Measurements from ENCODE around the gene SLC35A3. TPM values are rescaled to one million over a fixed set of nuclear protein-coding genes. Genes with fewer than 3 reads are reported as not detected.
"Not testable (repeated sequence)": the region's sequence is repeated elsewhere in the genome, so short reads cannot be mapped to it uniquely, and the experiment has no call there.

Gene SLC35A3
- total and polyA plus RNA-seq, 8 donors, result 5.7 to 206 (median 57.0) TPM

GRCh38 chr1:99969260-99969728, 502 bp upstream of the SLC35A3 start:
- intact Hi-C loops (cut with DNase I; ENCODE audit: low total_unique reads), result no loop called here
- H3K4me3 ChIP-seq, result peak overlapping the region; percentile 76 to 97 (median 90)
- H3K9me3 ChIP-seq, result no peaks in the 10 kb centered on the region
- 5 to 16% (median 9%) methylated on average over 4 to 6 of the region's 6 CpGs for WGBS, 5 donors
- TF ChIP-seq POLR2AphosphoS5 (IDR thresholded peaks at IDR 0.05) (no peak), EP300 (IDR thresholded peaks at IDR 0.05) (no peak), POLR2A (IDR thresholded peaks at IDR 0.05) (no peak)
- TF ChIP-seq, protein P1, sequence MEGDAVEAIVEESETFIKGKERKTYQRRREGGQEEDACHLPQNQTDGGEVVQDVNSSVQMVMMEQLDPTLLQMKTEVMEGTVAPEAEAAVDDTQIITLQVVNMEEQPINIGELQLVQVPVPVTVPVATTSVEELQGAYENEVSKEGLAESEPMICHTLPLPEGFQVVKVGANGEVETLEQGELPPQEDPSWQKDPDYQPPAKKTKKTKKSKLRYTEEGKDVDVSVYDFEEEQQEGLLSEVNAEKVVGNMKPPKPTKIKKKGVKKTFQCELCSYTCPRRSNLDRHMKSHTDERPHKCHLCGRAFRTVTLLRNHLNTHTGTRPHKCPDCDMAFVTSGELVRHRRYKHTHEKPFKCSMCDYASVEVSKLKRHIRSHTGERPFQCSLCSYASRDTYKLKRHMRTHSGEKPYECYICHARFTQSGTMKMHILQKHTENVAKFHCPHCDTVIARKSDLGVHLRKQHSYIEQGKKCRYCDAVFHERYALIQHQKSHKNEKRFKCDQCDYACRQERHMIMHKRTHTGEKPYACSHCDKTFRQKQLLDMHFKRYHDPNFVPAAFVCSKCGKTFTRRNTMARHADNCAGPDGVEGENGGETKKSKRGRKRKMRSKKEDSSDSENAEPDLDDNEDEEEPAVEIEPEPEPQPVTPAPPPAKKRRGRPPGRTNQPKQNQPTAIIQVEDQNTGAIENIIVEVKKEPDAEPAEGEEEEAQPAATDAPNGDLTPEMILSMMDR (IDR thresholded peaks at IDR 0.05), result no peak
- peak overlapping the region; percentile 91 to 94 (median 91) for H3K27ac ChIP-seq
- no peaks in the 10 kb centered on the region for H3K36me3 ChIP-seq
- peaks cover 9 to 49% (median 35%) of the 10 kb centered on the region in 4 donors for H3K4me1 ChIP-seq
- no peaks in the 10 kb centered on the region for H3K27me3 ChIP-seq
- no peak for DNase-seq

- peak; percentile 41 to 48 for DNase-seq
- H3K27me3 ChIP-seq, result no peaks in the 10 kb centered on the region
- H3K4me1 ChIP-seq, result peaks cover 9 to 63% (median 42%) of the 10 kb centered on the region in 4 donors
- peak overlapping the region; percentile 91 to 94 (median 91) for H3K27ac ChIP-seq
- TF ChIP-seq, protein P1 (IDR thresholded peaks at IDR 0.05), result no peak
- TF ChIP-seq POLR2A (IDR thresholded peaks at IDR 0.05) (no peak), EP300 (IDR thresholded peaks at IDR 0.05) (no peak), POLR2AphosphoS5 (IDR thresholded peaks at IDR 0.05) (no peak)
- H3K9me3 ChIP-seq, result no peaks in the 10 kb centered on the region
- peaks cover 0 to 11% (median 9%) of the 10 kb centered on the region in 4 donors for H3K36me3 ChIP-seq
- intact Hi-C loops (cut with DNase I; ENCODE audit: low total_unique reads), result no loop called here
- H3K4me3 ChIP-seq, result peak overlapping the region; percentile 76 to 97 (median 90)
- 27 to 44% (median 38%) methylated on average over 7 of the region's 7 CpGs for WGBS, 5 donors
Measured at GRCh38 chr1:99970713-99971255, 988 bp downstream of the SLC35A3 start.

DNA sequence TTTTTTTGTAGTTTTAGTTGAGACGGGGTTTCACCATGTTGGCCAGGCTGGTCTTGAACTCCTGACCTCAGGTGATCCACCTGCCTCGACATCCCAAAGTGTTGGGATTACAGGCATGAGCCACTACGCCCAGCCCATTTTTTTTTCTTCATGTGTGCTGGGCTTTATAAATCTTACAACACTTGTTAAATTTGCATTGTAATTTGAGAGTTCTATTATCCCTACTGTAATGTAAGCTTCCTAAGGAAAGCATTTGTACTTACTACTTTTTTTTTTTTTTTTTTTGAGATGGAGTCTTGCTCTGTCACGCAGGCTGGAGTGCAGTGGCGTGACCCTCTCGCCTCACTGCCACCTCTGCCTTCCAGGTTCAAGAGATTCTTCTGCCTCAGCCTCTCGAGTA, 2.3 kb downstream of the SLC35A3 start:
- intact Hi-C loops (cut with DNase I; ENCODE audit: low total_unique reads); H3K9me3 ChIP-seq; DNase-seq; H3K4me3 ChIP-seq; H3K27me3 ChIP-seq: not testable (repeated sequence)
- WGBS, 5 donors, result 44 to 76% (median 63%) methylated on average over 7 of the region's 7 CpGs
- Histone ChIP-seq H3K36me3 (peaks cover 0 to 19% (median 15%) of the 10 kb centered on the region in 4 donors), H3K27ac (peak overlapping the region in 4 of 5 donors; percentile 32 to 91 (median 71)), H3K4me1 (peaks cover 9 to 68% (median 43%) of the 10 kb centered on the region in 4 donors)

GRCh38 chr1:99975529-99975928, 5.7 kb downstream of the SLC35A3 start:
- H3K27me3 ChIP-seq, result no peaks in the 10 kb centered on the region
- peak overlapping the region in 2 of 5 donors; percentile 24 to 57 for H3K27ac ChIP-seq
- TF ChIP-seq, protein P1 (IDR thresholded peaks at IDR 0.05), result no peak
- TF ChIP-seq POLR2A (IDR thresholded peaks at IDR 0.05) (no peak), POLR2AphosphoS5 (IDR thresholded peaks at IDR 0.05) (no peak), EP300 (IDR thresholded peaks at IDR 0.05) (no peak)
- 67 to 86% (median 68%) methylated on average over 3 of the region's 3 CpGs for WGBS, 5 donors
- DNase-seq, result peak in 1 of 2 donors; percentile 9
- intact Hi-C loops (cut with DNase I; ENCODE audit: low total_unique reads), result no loop called here
- H3K4me1 ChIP-seq, result peaks cover 9 to 81% (median 47%) of the 10 kb centered on the region in 4 donors
- no peak overlapping the region for H3K4me3 ChIP-seq
- H3K9me3 ChIP-seq, result no peaks in the 10 kb centered on the region
- H3K36me3 ChIP-seq, result peaks cover 0 to 19% (median 15%) of the 10 kb centered on the region in 4 donors

DNA sequence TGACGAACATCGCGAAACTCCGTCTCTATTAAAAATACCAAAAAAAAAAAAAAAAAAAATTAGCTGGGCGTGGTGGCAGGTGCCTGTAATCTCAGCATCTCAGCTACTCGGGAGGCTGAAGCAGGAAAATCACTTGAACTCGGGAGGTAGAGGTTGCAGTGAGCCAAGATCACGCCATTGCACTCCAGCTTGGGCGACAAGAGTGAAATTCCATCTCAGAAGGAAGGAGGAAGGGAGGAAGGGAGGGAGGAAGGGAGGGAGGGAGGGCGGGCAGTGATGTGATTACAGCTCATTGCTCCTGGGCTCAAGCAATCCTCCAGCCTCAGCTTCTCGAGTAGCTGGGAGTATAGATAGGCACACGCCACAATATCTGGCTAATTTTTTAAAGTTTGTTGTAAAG, 7.5 kb downstream of the SLC35A3 start:
- H3K4me3 ChIP-seq; H3K27me3 ChIP-seq; intact Hi-C loops (cut with DNase I; ENCODE audit: low total_unique reads); H3K9me3 ChIP-seq; DNase-seq: not testable (repeated sequence)
- H3K27ac ChIP-seq, result peak overlapping the region; percentile 33 to 59 (median 54)
- peaks cover 4 to 77% (median 41%) of the 10 kb centered on the region in 4 donors for H3K4me1 ChIP-seq
- H3K36me3 ChIP-seq, result peaks cover 0 to 19% (median 15%) of the 10 kb centered on the region in 4 donors
- 31 to 60% (median 39%) methylated on average over 12 of the region's 12 CpGs for WGBS, 5 donors

All from stomach (tissue), 9 donors.